Activated naive CD4-positive, alpha-beta T cell treated with anti-CD3 and anti-CD28 coated beads, Interleukin-2, amount 50 U/mL, for 24 hours (primary cell): ENCODE measurements around the gene PPP1R9A.

Experiments used
- H3K27ac Mint-ChIP-seq: one replicate; pipeline ENCODE4 v1.8.0; 2021; ENCODE audit warnings: mild to moderate bottlenecking, mixed read lengths
- H3K27me3 Mint-ChIP-seq: one replicate; pipeline ENCODE4 v1.8.0; 2021; ENCODE audit warnings: mixed read lengths
- H3K36me3 Mint-ChIP-seq: one replicate; pipeline ENCODE4 v1.8.0; 2021; ENCODE audit warnings: mixed read lengths
- H3K4me1 Mint-ChIP-seq: one replicate; pipeline ENCODE4 v1.8.0; 2021; ENCODE audit warnings: mixed read lengths
- H3K4me3 Mint-ChIP-seq: one replicate; pipeline ENCODE4 v1.8.0; 2021; ENCODE audit warnings: mild to moderate bottlenecking, mixed read lengths
- H3K9me3 Mint-ChIP-seq: one replicate; pipeline ENCODE4 v1.8.0; 2021; ENCODE audit warnings: mixed read lengths

The PPP1R9A gene

DNA sequence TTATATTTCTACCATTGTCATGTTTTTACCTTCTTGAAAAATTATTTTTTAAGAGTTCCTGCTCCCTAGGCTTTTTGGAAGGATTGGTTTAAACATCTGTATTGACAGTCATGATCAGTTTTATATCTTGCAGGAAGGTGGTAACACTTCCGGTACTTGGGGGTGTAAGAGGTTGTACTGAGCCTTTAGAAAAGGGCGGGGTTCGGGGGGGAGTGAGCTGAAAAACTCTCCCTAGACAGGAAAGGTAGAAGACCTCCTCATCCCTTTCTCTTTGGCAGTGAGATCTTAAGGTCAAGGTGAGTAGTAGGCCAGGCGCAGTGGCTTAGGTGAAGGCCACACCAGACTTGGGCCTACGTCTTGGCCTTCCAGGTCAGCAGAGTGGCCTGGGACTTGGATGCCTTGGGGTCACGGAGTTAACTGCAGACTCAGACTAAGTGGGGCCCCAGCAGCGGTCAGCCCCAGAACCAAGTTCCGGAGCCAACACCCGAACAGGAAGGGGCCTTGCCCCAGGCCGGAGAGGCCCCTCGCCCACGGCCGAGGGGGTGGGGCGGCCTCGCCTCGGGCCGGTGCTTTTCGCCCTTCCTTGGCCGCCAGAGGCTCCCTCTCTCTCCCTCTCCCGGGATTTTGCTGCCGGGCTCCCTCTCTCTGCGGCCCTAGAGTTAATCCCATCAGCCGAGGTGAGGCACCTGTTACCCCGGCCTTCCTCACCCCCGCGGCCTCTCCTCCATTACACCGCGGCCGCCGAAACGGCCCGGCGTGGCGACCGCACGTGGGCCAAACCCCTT lies at the start of gene PPP1R9A:
TSS of gene PPP1R9A (plus strand) at position 569 of the 785 bp plus-strand sequence. CDS start 2,520 bp downstream, outside the sequence.
- Mint-ChIP-seq H3K4me3 (peak within 1 kb of the TSS; percentile 47), H3K27ac (no peak within 1 kb of the TSS), H3K9me3 (no peaks in the 10 kb centered on the region), H3K4me1 (peaks cover 4% of the 10 kb centered on the region), H3K36me3 (no peaks in the 10 kb centered on the region), H3K27me3 (peaks cover 26% of the 10 kb centered on the region)

GRCh38 chr7:94871132-94871531 lies 36.3 kb upstream of the PPP1R9A start:
- Mint-ChIP-seq H3K4me3 (no peak overlapping the region), H3K36me3 (no peaks in the 10 kb centered on the region), H3K9me3 (no peaks in the 10 kb centered on the region), H3K27ac (no peak overlapping the region), H3K27me3 (peaks cover 1% of the 10 kb centered on the region), H3K4me1 (no peaks in the 10 kb centered on the region)

- Mint-ChIP-seq H3K27me3 (peaks cover 1% of the 10 kb centered on the region), H3K36me3 (no peaks in the 10 kb centered on the region), H3K27ac (no peak overlapping the region), H3K4me1 (no peaks in the 10 kb centered on the region), H3K9me3 (peaks cover 5% of the 10 kb centered on the region), H3K4me3 (no peak overlapping the region)
Measured at GRCh38 chr7:94873239-94873638, 34.2 kb upstream of the PPP1R9A start.

DNA sequence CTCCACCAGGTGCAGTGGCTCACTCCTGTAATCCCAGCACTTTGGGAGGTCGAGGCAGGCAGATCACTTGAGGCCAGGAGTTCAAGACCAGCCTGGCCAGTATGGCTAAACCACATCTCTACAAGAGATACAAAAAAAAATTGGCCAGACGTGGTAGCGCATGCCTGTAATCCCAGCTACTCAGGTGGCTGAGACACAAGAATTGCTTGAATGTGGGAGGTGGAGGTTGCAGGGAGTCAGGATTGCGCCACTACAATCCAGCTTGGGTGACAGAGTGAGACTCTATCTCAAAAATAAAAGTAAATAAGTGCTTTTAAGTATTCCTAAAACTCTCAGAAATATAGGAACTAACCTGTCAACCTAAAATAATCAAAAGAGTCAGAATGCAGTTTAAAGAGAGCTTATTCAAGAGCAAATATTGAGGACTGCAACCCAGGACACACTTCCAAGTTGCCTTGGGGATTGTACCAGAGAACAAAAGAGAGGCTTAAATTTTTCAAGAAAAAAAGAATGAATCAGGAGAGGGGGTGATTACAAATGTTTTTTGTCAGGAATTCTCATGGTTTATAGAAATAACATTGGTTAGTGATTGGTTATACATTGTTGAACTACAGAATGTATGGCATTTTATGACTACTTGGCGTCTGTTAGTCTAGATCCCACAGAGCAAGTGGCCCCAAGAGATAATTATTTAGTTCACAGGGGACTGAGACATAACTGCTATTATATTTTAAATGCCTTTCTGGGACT lies 33.2 kb upstream of the PPP1R9A start:
- Mint-ChIP-seq H3K4me1 (no peaks in the 10 kb centered on the region), H3K27me3 (peaks cover 1% of the 10 kb centered on the region), H3K9me3 (peaks cover 5% of the 10 kb centered on the region), H3K27ac (no peak overlapping the region), H3K36me3 (no peaks in the 10 kb centered on the region), H3K4me3 (no peak overlapping the region)

- Mint-ChIP-seq H3K4me3 (no peak overlapping the region), H3K9me3 (peaks cover 5% of the 10 kb centered on the region), H3K36me3 (no peaks in the 10 kb centered on the region), H3K27ac (no peak overlapping the region), H3K4me1 (no peaks in the 10 kb centered on the region), H3K27me3 (peaks cover 1% of the 10 kb centered on the region)
Measured at GRCh38 chr7:94875201-94875600, 32.2 kb upstream of the PPP1R9A start.

GRCh38 chr7:94877731-94878670 lies 29.4 kb upstream of the PPP1R9A start:
- Mint-ChIP-seq H3K4me1 (no peaks in the 10 kb centered on the region), H3K27ac (peak overlapping the region; percentile 5), H3K27me3 (peaks cover 1% of the 10 kb centered on the region), H3K36me3 (no peaks in the 10 kb centered on the region), H3K4me3 (no peak overlapping the region), H3K9me3 (peaks cover 5% of the 10 kb centered on the region)

- no peaks in the 10 kb centered on the region for H3K4me1 Mint-ChIP-seq
- H3K27ac Mint-ChIP-seq, result no peak overlapping the region
- peaks cover 3% of the 10 kb centered on the region for H3K27me3 Mint-ChIP-seq
- no peak overlapping the region for H3K4me3 Mint-ChIP-seq
- H3K9me3 Mint-ChIP-seq, result peaks cover 1% of the 10 kb centered on the region
- H3K36me3 Mint-ChIP-seq, result no peaks in the 10 kb centered on the region
Measured at GRCh38 chr7:94882891-94883290, 24.5 kb upstream of the PPP1R9A start.

- no peaks in the 10 kb centered on the region for H3K36me3 Mint-ChIP-seq
- no peak overlapping the region for H3K4me3 Mint-ChIP-seq
- H3K27ac Mint-ChIP-seq, result no peak overlapping the region
- no peaks in the 10 kb centered on the region for H3K4me1 Mint-ChIP-seq
- peaks cover 3% of the 10 kb centered on the region for H3K27me3 Mint-ChIP-seq
- no peaks in the 10 kb centered on the region for H3K9me3 Mint-ChIP-seq
Measured at GRCh38 chr7:94883616-94884015, 23.8 kb upstream of the PPP1R9A start.

DNA sequence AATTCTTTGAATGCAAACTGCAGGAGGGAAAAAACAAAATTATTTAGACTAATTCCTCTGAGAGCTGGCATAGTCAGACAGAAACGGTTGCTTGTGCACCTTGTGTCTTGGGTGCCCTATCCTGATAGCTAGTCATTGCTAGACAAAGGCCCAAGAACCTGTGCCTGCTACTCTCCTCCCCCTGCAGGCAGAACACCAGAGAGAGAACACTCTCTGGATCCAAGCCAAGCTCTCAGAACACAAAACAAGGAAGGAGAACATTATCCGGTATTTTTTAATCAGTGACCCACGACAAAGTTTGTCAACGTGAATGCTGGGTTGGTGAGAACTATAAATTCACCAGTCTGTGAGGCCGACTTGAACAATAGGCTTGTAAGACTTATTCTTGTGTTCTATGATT lies 18.8 kb upstream of the PPP1R9A start:
- Mint-ChIP-seq H3K27me3 (peaks cover 3% of the 10 kb centered on the region), H3K36me3 (no peaks in the 10 kb centered on the region), H3K4me1 (no peaks in the 10 kb centered on the region), H3K9me3 (no peaks in the 10 kb centered on the region), H3K4me3 (no peak overlapping the region), H3K27ac (no peak overlapping the region)

- Mint-ChIP-seq H3K4me3 (no peak overlapping the region), H3K27ac (no peak overlapping the region)
Measured at GRCh38 chr7:94888995-94889523, 18.3 kb upstream of the PPP1R9A start.

GRCh38 chr7:94890216-94890615 lies 17.2 kb upstream of the PPP1R9A start:
- no peak overlapping the region for H3K4me3 Mint-ChIP-seq
- no peaks in the 10 kb centered on the region for H3K9me3 Mint-ChIP-seq
- H3K36me3 Mint-ChIP-seq, result no peaks in the 10 kb centered on the region
- H3K4me1 Mint-ChIP-seq, result no peaks in the 10 kb centered on the region
- no peak overlapping the region for H3K27ac Mint-ChIP-seq
- H3K27me3 Mint-ChIP-seq, result peaks cover 3% of the 10 kb centered on the region

More at GRCh38 chr7:94888995-94889523, 18.3 kb upstream of the PPP1R9A start:
- Mint-ChIP-seq H3K36me3 (no peaks in the 10 kb centered on the region), H3K27me3 (peaks cover 3% of the 10 kb centered on the region), H3K4me1 (no peaks in the 10 kb centered on the region), H3K9me3 (no peaks in the 10 kb centered on the region)

DNA sequence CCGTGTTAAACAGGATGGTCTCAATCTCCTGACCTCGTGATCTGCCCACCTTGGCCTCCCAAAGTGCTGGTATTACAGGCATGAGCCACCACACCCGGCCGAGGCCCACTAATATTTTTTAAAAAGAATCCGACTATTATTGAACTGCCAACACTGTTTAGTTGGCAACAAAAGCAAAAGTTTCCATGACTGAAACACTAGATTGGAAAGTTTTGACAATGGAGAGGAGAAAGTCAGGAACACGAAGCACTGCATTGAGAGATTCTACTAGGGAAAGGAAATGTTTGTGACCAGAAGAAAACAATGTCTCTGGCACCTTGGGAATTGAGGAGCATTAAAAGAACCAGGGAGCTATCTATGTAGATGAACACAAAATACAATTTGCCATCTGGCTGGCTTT lies 13.7 kb upstream of the PPP1R9A start:
- Mint-ChIP-seq H3K4me3 (no peak overlapping the region), H3K4me1 (no peaks in the 10 kb centered on the region), H3K27ac (no peak overlapping the region), H3K27me3 (no peaks in the 10 kb centered on the region), H3K9me3 (no peaks in the 10 kb centered on the region), H3K36me3 (no peaks in the 10 kb centered on the region)

- no peak overlapping the region for H3K27ac Mint-ChIP-seq
- H3K27me3 Mint-ChIP-seq, result no peaks in the 10 kb centered on the region
- no peaks in the 10 kb centered on the region for H3K4me1 Mint-ChIP-seq
- H3K9me3 Mint-ChIP-seq, result no peaks in the 10 kb centered on the region
- H3K4me3 Mint-ChIP-seq, result no peak overlapping the region
- H3K36me3 Mint-ChIP-seq, result no peaks in the 10 kb centered on the region
Measured at GRCh38 chr7:94897541-94897940, 9.9 kb upstream of the PPP1R9A start.

DNA sequence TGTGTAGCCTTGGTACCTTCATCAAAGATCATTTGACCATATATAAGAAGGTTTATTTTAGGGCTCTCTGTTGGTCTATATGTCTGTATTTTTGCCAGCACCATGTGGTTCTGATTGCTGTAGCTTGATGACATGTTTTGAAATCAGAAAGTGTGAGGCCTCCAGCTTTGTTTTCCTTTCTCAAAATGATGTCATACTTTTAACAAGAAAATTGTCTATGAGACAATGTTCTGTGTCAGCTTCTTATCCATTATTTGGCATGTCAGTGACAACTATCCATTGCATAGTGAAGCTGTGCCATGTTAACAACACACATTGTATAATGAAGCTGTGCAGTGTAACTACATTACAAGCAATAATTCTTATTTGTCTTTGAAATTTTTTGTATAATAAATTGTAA lies 9.1 kb upstream of the PPP1R9A start:
- Mint-ChIP-seq H3K9me3 (no peaks in the 10 kb centered on the region), H3K4me1 (no peaks in the 10 kb centered on the region), H3K27me3 (no peaks in the 10 kb centered on the region), H3K36me3 (no peaks in the 10 kb centered on the region), H3K27ac (no peak overlapping the region), H3K4me3 (no peak overlapping the region)

- Mint-ChIP-seq H3K27me3 (peaks cover 5% of the 10 kb centered on the region), H3K4me1 (no peaks in the 10 kb centered on the region), H3K27ac (no peak overlapping the region), H3K36me3 (no peaks in the 10 kb centered on the region), H3K9me3 (no peaks in the 10 kb centered on the region), H3K4me3 (no peak overlapping the region)
Measured at GRCh38 chr7:94901981-94902380, 5.4 kb upstream of the PPP1R9A start.
